ENCODE measurements around the gene RGS17. TPM values are rescaled to one million over a fixed set of nuclear protein-coding genes. Genes with fewer than 3 reads are reported as not detected.
A peak's percentile ranks its signal among the peaks of the same experiment; 100 is the strongest.

Gene RGS17
- polyA plus RNA-seq (2013, experiment 1 of 2) = 15.7 TPM
- 15.0 TPM for polyA plus RNA-seq (2013, experiment 2 of 2)

- peak within 1 kb of the TSS in 1 of 2 experiments; percentile 95 for H3K4ac ChIP-seq (ENCODE audit: low read depth in 1 of 2, low read length in 2 of 2)
- peaks cover 3% of the 10 kb centered on the region for H3K4me1 ChIP-seq (ENCODE audit: control insufficient read depth, insufficient read depth, low read depth, low read length)
- no peaks in the 10 kb centered on the region for H3K79me1 ChIP-seq (replicated peaks; ENCODE audit: low read length, poor library complexity, severe bottlenecking)
- H3K27me3 ChIP-seq (ENCODE audit: control insufficient read depth in 1 of 2, insufficient read depth in 1 of 2, low read length in 2 of 2) = no peaks in the 10 kb centered on the region
- H3K4me3 ChIP-seq (ENCODE audit: insufficient read depth in 1 of 2, low read depth in 1 of 2, low read length in 2 of 2) = peak within 1 kb of the TSS; percentile 89 to 99
- peak within 1 kb of the TSS; percentile 87 for H2BK5ac ChIP-seq (ENCODE audit: low read depth, low read length, poor library complexity, severe bottlenecking)
- H2AFZ ChIP-seq (ENCODE audit: low read depth, low read length) = peak within 1 kb of the TSS; percentile 81
- H3K9ac ChIP-seq (ENCODE audit: low read length) = peak within 1 kb of the TSS; percentile 89
- H3K14ac ChIP-seq (ENCODE audit: low read length in 2 of 2) = peak within 1 kb of the TSS in 1 of 2 experiments; percentile 99
- peak within 1 kb of the TSS; percentile 94 to 95 for H3K18ac ChIP-seq (ENCODE audit: low read depth in 1 of 2, low read length in 2 of 2)
- H3K36me3 ChIP-seq (ENCODE audit: control insufficient read depth in 1 of 2, insufficient read depth in 2 of 2, low read depth in 1 of 2, low read length in 2 of 2) = no peaks in the 10 kb centered on the region
- peak within 1 kb of the TSS; percentile 80 for H4K91ac ChIP-seq (ENCODE audit: low read length)
- peak within 1 kb of the TSS; percentile 60 for H2BK15ac ChIP-seq (ENCODE audit: low read depth, poor library complexity, severe bottlenecking)
- no peaks in the 10 kb centered on the region for H3K9me3 ChIP-seq (ENCODE audit: control insufficient read depth, low read length)
- peak within 1 kb of the TSS; percentile 93 for H3K4me2 ChIP-seq (ENCODE audit: low read length, poor library complexity, severe bottlenecking)
- peak; percentile 80 for DNase-seq
- H3K23ac ChIP-seq (ENCODE audit: low read length in 2 of 2) = peak within 1 kb of the TSS in 1 of 2 experiments; percentile 94
- H3K27ac ChIP-seq (ENCODE audit: low read length, poor library complexity, severe bottlenecking) = peak within 1 kb of the TSS; percentile 86
- H2AK5ac ChIP-seq (ENCODE audit: low read length, severe bottlenecking) = no peak within 1 kb of the TSS
- 5% methylated on average over 41 of the region's 89 CpGs for WGBS
- H2BK120ac ChIP-seq (ENCODE audit: low read depth, low read length) = peak within 1 kb of the TSS; percentile 82
- H2BK12ac ChIP-seq (ENCODE audit: low read length in 2 of 2) = peak within 1 kb of the TSS; percentile 28 to 86
- H4K8ac ChIP-seq (ENCODE audit: low read length) = peak within 1 kb of the TSS; percentile 88
These were observed at the start of gene RGS17 for GRCh38 chr6:153131037-153131981. Gene RGS17, minus strand, starts transcription at chr6:153131282. Its CDS starts 87,264 bp downstream, at chr6:153044018.

GRCh38 chr6:153172815-153173214 lies 41.7 kb upstream of the RGS17 start:
- H2AK5ac ChIP-seq (ENCODE audit: low read length, severe bottlenecking) = no peak overlapping the region
- H3K14ac ChIP-seq (ENCODE audit: low read length in 2 of 2) = no peak overlapping the region
- no peak overlapping the region for H4K8ac ChIP-seq (ENCODE audit: low read length)
- H3K4me3 ChIP-seq (ENCODE audit: insufficient read depth in 1 of 2, low read depth in 1 of 2, low read length in 2 of 2) = no peak overlapping the region
- H3K4me1 ChIP-seq (ENCODE audit: control insufficient read depth, insufficient read depth, low read depth, low read length) = peaks cover 3% of the 10 kb centered on the region
- H2BK12ac ChIP-seq (ENCODE audit: low read length in 2 of 2) = no peak overlapping the region
- H3K23ac ChIP-seq (ENCODE audit: low read length in 2 of 2) = no peak overlapping the region
- H3K18ac ChIP-seq (ENCODE audit: low read depth in 1 of 2, low read length in 2 of 2) = no peak overlapping the region
- H3K79me1 ChIP-seq (replicated peaks; ENCODE audit: low read length, poor library complexity, severe bottlenecking) = no peaks in the 10 kb centered on the region
- H2BK120ac ChIP-seq (ENCODE audit: low read depth, low read length) = no peak overlapping the region
- no peaks in the 10 kb centered on the region for H3K27me3 ChIP-seq (ENCODE audit: control insufficient read depth in 1 of 2, insufficient read depth in 1 of 2, low read length in 2 of 2)
- H4K91ac ChIP-seq (ENCODE audit: low read length) = no peak overlapping the region
- H3K4me2 ChIP-seq (ENCODE audit: low read length, poor library complexity, severe bottlenecking) = no peak overlapping the region
- H3K27ac ChIP-seq (ENCODE audit: low read length, poor library complexity, severe bottlenecking) = no peak overlapping the region
- no peak for DNase-seq
- H2AFZ ChIP-seq (ENCODE audit: low read depth, low read length) = no peak overlapping the region
- H3K4ac ChIP-seq (ENCODE audit: low read depth in 1 of 2, low read length in 2 of 2) = no peak overlapping the region
- no peak overlapping the region for H2BK5ac ChIP-seq (ENCODE audit: low read depth, low read length, poor library complexity, severe bottlenecking)
- H3K36me3 ChIP-seq (ENCODE audit: control insufficient read depth in 1 of 2, insufficient read depth in 2 of 2, low read depth in 1 of 2, low read length in 2 of 2) = no peaks in the 10 kb centered on the region
- H3K9ac ChIP-seq (ENCODE audit: low read length) = no peak overlapping the region
- H2BK15ac ChIP-seq (ENCODE audit: low read depth, poor library complexity, severe bottlenecking) = no peak overlapping the region
- H3K9me3 ChIP-seq (ENCODE audit: control insufficient read depth, low read length) = no peaks in the 10 kb centered on the region

GRCh38 chr6:153170511-153170910 lies 39.4 kb upstream of the RGS17 start:
- H4K8ac ChIP-seq (ENCODE audit: low read length) = no peak overlapping the region
- peaks cover 3% of the 10 kb centered on the region for H3K4me1 ChIP-seq (ENCODE audit: control insufficient read depth, insufficient read depth, low read depth, low read length)
- H2AFZ ChIP-seq (ENCODE audit: low read depth, low read length) = no peak overlapping the region
- H3K23ac ChIP-seq (ENCODE audit: low read length in 2 of 2) = no peak overlapping the region
- H3K14ac ChIP-seq (ENCODE audit: low read length in 2 of 2) = no peak overlapping the region
- H2AK5ac ChIP-seq (ENCODE audit: low read length, severe bottlenecking) = no peak overlapping the region
- H2BK12ac ChIP-seq (ENCODE audit: low read length in 2 of 2) = peak overlapping the region in 1 of 2 experiments; percentile 33
- H3K18ac ChIP-seq (ENCODE audit: low read depth in 1 of 2, low read length in 2 of 2) = peak overlapping the region in 1 of 2 experiments; percentile 15
- no peaks in the 10 kb centered on the region for H3K36me3 ChIP-seq (ENCODE audit: control insufficient read depth in 1 of 2, insufficient read depth in 2 of 2, low read depth in 1 of 2, low read length in 2 of 2)
- H3K27ac ChIP-seq (ENCODE audit: low read length, poor library complexity, severe bottlenecking) = no peak overlapping the region
- H2BK120ac ChIP-seq (ENCODE audit: low read depth, low read length) = no peak overlapping the region
- H2BK5ac ChIP-seq (ENCODE audit: low read depth, low read length, poor library complexity, severe bottlenecking) = no peak overlapping the region
- DNase-seq = peak; percentile 71
- H3K79me1 ChIP-seq (replicated peaks; ENCODE audit: low read length, poor library complexity, severe bottlenecking) = no peaks in the 10 kb centered on the region
- WGBS = 67% methylated on average over 3 of the region's 3 CpGs
- no peak overlapping the region for H3K4me3 ChIP-seq (ENCODE audit: insufficient read depth in 1 of 2, low read depth in 1 of 2, low read length in 2 of 2)
- H2BK15ac ChIP-seq (ENCODE audit: low read depth, poor library complexity, severe bottlenecking) = no peak overlapping the region
- H3K27me3 ChIP-seq (ENCODE audit: control insufficient read depth in 1 of 2, insufficient read depth in 1 of 2, low read length in 2 of 2) = no peaks in the 10 kb centered on the region
- no peak overlapping the region for H4K91ac ChIP-seq (ENCODE audit: low read length)
- no peak overlapping the region for H3K9ac ChIP-seq (ENCODE audit: low read length)
- H3K4me2 ChIP-seq (ENCODE audit: low read length, poor library complexity, severe bottlenecking) = no peak overlapping the region
- no peaks in the 10 kb centered on the region for H3K9me3 ChIP-seq (ENCODE audit: control insufficient read depth, low read length)
- H3K4ac ChIP-seq (ENCODE audit: low read depth in 1 of 2, low read length in 2 of 2) = no peak overlapping the region

- DNase-seq = no peak
- Histone ChIP-seq H3K4me2 (ENCODE audit: low read length, poor library complexity, severe bottlenecking) (no peak overlapping the region), H3K4ac (ENCODE audit: low read depth in 1 of 2, low read length in 2 of 2) (no peak overlapping the region), H2BK15ac (ENCODE audit: low read depth, poor library complexity, severe bottlenecking) (no peak overlapping the region), H3K27ac (ENCODE audit: low read length, poor library complexity, severe bottlenecking) (peak overlapping the region; percentile 97), H3K36me3 (ENCODE audit: control insufficient read depth in 1 of 2, insufficient read depth in 2 of 2, low read depth in 1 of 2, low read length in 2 of 2) (no peaks in the 10 kb centered on the region), H2AK5ac (ENCODE audit: low read length, severe bottlenecking) (no peak overlapping the region), H3K9me3 (ENCODE audit: control insufficient read depth, low read length) (no peaks in the 10 kb centered on the region), H2BK12ac (ENCODE audit: low read length in 2 of 2) (no peak overlapping the region), H3K79me1 (replicated peaks; ENCODE audit: low read length, poor library complexity, severe bottlenecking) (no peaks in the 10 kb centered on the region), H3K9ac (ENCODE audit: low read length) (peak overlapping the region; percentile 94), H2AFZ (ENCODE audit: low read depth, low read length) (no peak overlapping the region), H2BK5ac (ENCODE audit: low read depth, low read length, poor library complexity, severe bottlenecking) (no peak overlapping the region), H3K14ac (ENCODE audit: low read length in 2 of 2) (no peak overlapping the region), H3K4me1 (ENCODE audit: control insufficient read depth, insufficient read depth, low read depth, low read length) (peaks cover 3% of the 10 kb centered on the region), H4K8ac (ENCODE audit: low read length) (no peak overlapping the region), H3K23ac (ENCODE audit: low read length in 2 of 2) (no peak overlapping the region), H3K18ac (ENCODE audit: low read depth in 1 of 2, low read length in 2 of 2) (no peak overlapping the region), H3K4me3 (ENCODE audit: insufficient read depth in 1 of 2, low read depth in 1 of 2, low read length in 2 of 2) (peak overlapping the region in 1 of 2 experiments; percentile 54), H2BK120ac (ENCODE audit: low read depth, low read length) (no peak overlapping the region), H3K27me3 (ENCODE audit: control insufficient read depth in 1 of 2, insufficient read depth in 1 of 2, low read length in 2 of 2) (no peaks in the 10 kb centered on the region), H4K91ac (ENCODE audit: low read length) (no peak overlapping the region)
- no CpG with 5 or more reads among the region's 1 CpG for WGBS
These were observed 36.8 kb upstream of the RGS17 start for GRCh38 chr6:153167907-153168306.

Data from mesenchymal stem cell (in vitro differentiated cells and primary cell).